ENCODE measurements around the gene HERPUD2.

DNA sequence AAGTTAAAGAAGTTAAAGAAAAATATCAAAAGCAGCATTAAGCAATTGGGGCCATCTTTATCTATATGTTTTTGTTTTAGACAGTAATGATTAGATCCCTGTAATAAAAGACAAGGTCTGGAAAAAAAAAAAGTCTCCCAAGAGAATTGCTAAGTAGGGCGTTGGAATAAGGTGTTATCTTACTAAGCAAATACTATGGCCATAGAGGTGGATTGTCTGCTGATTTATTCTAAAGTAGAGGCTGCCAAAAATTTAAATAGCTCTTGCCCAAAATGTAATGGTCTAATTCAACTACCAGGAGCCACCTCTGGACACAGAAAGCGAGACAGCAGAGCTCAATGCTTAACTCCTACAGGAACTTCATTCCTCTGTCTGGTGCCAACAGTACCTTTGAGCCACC, 71.6 kb downstream of the HERPUD2 start:
- TF ChIP-seq, protein P1, sequence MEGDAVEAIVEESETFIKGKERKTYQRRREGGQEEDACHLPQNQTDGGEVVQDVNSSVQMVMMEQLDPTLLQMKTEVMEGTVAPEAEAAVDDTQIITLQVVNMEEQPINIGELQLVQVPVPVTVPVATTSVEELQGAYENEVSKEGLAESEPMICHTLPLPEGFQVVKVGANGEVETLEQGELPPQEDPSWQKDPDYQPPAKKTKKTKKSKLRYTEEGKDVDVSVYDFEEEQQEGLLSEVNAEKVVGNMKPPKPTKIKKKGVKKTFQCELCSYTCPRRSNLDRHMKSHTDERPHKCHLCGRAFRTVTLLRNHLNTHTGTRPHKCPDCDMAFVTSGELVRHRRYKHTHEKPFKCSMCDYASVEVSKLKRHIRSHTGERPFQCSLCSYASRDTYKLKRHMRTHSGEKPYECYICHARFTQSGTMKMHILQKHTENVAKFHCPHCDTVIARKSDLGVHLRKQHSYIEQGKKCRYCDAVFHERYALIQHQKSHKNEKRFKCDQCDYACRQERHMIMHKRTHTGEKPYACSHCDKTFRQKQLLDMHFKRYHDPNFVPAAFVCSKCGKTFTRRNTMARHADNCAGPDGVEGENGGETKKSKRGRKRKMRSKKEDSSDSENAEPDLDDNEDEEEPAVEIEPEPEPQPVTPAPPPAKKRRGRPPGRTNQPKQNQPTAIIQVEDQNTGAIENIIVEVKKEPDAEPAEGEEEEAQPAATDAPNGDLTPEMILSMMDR (IDR thresholded peaks at IDR 0.05) = no peak
- no peak for TF ChIP-seq POLR2A (IDR thresholded peaks at IDR 0.05)
